Sigmoid colon (tissue), 4 donors: ENCODE results near the gene CYP2C18.

ENCODE experiments used
- POLR2A ChIP-seq, 2 donors: fragments of 450-650 bp; IDR thresholded peaks; one replicate each; pipeline ENCODE4 v1.6.1; 2016; ENCODE audit warnings: antibody characterized with exemption in 2 of 2, mild to moderate bottlenecking in 2 of 2, moderate library complexity in 2 of 2
- POLR2AphosphoS5 ChIP-seq, 4 donors: sonication (generic); formaldehyde crosslinking; IDR thresholded peaks; one replicate each; pipeline ENCODE4 v1.6.1; 2017; ENCODE audit warnings: antibody characterized with exemption in 4 of 4
- TF ChIP-seq, protein P1 (sequence below), 4 experiments: fragments of 450-650 bp in 3 of 4; fragments of 200-600 bp in 1 of 4; IDR thresholded peaks; one replicate each; pipeline ENCODE4 v1.5.1; 2016 to 2019; ENCODE audit warnings: antibody characterized with exemption in 4 of 4, mild to moderate bottlenecking in 3 of 4, moderate library complexity in 2 of 4

DNA sequence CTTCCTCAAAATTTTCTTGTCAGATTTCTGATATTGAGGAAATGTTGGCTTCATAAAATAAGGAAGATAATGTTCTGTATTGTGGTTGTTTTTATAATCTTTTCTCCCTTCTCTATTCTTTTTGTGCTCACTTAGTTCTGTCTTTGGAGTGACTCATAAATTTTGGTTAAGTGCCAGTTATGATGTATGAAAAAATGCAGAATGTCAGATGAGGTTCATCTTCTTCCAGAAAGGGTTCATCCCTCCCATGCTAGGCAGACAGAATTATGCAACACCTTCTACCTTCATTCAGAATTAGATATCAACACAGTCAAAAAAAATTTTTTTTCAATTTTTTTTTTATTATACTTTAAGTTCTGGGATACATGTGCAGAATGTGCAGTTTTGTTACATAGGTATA lies 42.3 kb downstream of the CYP2C18 start:
- TF ChIP-seq POLR2A (IDR thresholded peaks at IDR 0.05) (no peak), POLR2AphosphoS5 (IDR thresholded peaks at IDR 0.05) (no peak)
- TF ChIP-seq, protein P1, sequence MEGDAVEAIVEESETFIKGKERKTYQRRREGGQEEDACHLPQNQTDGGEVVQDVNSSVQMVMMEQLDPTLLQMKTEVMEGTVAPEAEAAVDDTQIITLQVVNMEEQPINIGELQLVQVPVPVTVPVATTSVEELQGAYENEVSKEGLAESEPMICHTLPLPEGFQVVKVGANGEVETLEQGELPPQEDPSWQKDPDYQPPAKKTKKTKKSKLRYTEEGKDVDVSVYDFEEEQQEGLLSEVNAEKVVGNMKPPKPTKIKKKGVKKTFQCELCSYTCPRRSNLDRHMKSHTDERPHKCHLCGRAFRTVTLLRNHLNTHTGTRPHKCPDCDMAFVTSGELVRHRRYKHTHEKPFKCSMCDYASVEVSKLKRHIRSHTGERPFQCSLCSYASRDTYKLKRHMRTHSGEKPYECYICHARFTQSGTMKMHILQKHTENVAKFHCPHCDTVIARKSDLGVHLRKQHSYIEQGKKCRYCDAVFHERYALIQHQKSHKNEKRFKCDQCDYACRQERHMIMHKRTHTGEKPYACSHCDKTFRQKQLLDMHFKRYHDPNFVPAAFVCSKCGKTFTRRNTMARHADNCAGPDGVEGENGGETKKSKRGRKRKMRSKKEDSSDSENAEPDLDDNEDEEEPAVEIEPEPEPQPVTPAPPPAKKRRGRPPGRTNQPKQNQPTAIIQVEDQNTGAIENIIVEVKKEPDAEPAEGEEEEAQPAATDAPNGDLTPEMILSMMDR (IDR thresholded peaks at IDR 0.05) = no peak
